Measurements from ENCODE around the gene RPGRIP1L.

DNA sequence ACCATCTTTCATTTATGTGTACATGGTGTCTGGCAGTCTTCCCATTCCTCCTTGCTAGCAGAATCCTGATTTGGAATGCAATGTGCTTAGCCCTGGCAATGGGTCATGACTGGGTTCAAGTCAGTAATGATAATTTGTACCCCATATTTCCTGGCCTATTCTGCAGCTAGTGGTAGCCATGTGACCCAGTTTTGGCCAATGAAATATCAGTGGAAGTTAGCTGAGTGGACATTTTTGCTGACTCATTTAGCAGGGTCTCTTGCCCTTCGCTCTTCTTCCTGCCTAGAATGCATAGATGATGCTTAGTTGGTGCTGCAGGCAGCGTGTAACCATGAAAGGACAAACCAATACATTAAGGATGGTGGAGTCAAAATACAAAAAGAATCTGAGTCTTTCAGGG is 121.9 kb downstream of the RPGRIP1L start:
- no peak for TF ChIP-seq JUN (CRISPR knock-in tag; IDR thresholded peaks at IDR 0.05)
- TF ChIP-seq EP300 (IDR thresholded peaks at IDR 0.05; ENCODE audit: low read depth in 2 of 2, low read length in 2 of 2) = no peak
- no peak for TF ChIP-seq EP300 (CRISPR knock-in tag; IDR thresholded peaks at IDR 0.05; ENCODE audit: borderline replicate concordance)
- no peak for TF ChIP-seq KAT7 (CRISPR knock-in tag; IDR thresholded peaks at IDR 0.05; ENCODE audit: borderline replicate concordance)
- TF ChIP-seq SMAD3 (CRISPR knock-in tag; IDR thresholded peaks at IDR 0.05) = no peak
- no peak for TF ChIP-seq ZNF180 (CRISPR knock-in tag; IDR thresholded peaks at IDR 0.05; ENCODE audit: borderline replicate concordance, low read depth)
